HG03520 (cell line): ENCODE results near the gene RCVRN.

Source experiments
- ATAC-seq: cut with Tn5 transposase; IDR thresholded peaks from one replicate; pipeline ENCODE4 v1.9.1; 2021; ENCODE audit warnings: mild to moderate bottlenecking, moderate library complexity; ENCODE audit not compliant: unreplicated experiment

The RCVRN gene

GRCh38 chr17:9905078-9905415 is at the start of gene RCVRN:
RCVRN (minus strand) TSS chr17:9905271; CDS start chr17:9905180, 91 bp downstream.
- no peak for ATAC-seq

GRCh38 chr17:9953492-9953891 is 48.4 kb upstream of the RCVRN start:
- ATAC-seq, result no peak

DNA sequence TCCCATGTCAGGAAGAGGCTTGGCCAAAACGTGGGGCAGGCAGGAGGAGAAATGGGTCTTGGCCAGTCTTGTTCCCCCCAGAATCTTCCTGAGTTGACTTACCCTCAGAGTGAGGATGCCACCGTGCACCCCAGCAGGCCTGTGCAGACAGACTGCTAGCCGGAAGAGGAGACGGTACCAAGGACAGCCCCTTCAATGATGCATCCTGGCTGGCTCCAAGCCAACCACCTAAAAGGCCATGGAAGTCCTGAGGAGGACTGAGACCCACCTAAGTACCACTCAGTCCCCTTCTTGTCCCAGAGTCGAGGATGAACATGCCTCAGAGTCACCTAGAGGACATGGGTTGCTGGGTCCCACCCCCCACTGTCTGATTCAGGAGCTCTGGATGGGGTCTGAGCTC is 46.7 kb upstream of the RCVRN start:
- ATAC-seq, result no peak

DNA sequence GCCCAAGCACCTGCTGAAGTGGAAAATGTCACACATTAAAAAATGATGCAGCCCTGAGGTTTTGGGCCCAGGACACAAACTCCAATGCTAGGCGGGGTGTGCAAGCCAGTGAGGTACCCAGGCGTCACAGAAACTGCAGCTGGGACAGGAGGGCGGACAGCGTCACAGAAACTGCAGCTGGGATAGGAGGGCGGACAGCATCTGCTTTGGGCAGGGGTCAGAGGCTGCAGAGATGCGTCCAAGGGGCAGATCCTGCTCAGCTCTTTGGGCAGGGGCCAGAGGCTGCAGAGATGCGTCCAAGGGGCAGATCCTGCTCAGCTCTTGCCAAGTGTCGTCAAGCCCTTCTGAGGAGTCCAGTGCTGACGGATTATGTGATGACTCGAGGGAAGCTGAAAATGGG is 43.9 kb upstream of the RCVRN start:
- ATAC-seq, result no peak

DNA sequence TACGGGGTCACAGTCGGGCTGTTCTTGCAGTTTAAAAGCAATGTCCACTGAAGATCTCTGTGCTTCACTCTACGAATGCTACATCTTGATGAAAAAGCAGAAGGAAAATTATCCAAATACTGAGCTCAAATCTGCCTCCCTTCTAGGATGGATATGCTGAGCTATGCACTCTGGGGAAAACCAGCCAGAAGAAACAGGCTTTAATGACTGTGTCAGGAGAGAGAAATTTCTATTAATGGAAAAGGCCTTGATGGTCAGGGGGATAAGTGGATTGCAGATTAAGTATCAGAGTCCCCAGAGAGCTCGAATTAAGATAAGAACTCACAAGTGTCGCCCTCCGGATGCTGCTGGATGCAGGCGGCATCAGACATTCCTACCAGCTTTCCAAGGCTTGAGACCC is 39.6 kb upstream of the RCVRN start:
- ATAC-seq, result no peak

DNA sequence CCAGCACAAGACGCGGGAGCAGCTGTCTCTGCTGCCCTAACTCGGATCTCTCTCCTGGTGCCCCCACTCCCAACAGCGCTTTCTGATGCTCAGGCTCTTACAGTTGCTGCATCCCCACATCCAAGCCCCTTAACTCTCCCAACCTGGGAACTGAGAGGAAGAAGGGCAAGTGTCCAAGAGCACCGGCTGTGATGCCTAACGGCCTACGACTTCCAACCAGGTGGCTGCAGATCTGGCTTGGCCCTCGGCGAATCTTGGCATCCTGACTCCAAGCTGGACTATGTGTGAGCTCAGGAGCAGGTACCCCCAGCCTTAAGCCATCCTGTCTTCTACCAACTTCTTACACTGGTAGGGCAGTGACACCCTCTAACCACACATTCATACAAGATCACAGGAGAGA is 38.3 kb upstream of the RCVRN start:
- ATAC-seq, result no peak

DNA sequence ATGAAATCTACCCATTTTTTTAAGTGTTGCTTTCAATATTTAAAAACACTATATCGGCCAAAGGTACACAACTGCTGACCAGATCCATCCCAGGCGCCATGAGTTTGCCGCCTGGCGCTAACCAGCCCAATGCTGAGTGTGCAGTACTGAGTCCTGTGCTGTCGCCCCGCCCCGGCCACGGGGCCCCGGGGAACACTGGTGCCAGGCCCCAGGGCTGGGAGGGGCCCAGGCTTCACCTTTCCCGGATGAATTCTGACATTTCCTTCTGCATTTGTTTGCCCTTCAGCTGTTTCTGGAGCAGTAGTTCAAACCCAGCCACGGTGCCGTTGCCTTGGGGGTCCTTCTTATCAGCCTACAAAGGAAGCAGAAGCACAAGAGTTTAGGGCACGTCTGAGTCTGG is 37.8 kb upstream of the RCVRN start:
- ATAC-seq, result no peak

DNA sequence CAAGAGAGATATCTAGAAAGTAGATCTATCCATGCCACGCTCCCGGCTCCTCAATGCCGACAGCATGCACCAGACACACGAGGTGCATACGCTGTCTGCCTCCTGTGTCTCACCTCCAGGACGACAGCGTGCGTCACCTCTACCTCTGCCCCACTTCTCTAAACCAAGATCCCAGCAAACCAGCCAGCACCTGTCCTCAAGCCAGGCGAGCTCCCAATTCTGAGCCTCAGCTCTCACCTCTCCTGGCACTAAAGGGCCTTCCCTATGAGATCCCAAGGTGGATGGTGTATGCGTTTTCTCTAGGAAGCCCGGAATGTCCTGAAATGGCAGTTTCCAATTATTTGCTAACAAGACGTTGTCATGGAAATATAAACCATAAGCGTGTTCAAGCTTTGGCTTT is 36.2 kb upstream of the RCVRN start:
- no peak for ATAC-seq

DNA sequence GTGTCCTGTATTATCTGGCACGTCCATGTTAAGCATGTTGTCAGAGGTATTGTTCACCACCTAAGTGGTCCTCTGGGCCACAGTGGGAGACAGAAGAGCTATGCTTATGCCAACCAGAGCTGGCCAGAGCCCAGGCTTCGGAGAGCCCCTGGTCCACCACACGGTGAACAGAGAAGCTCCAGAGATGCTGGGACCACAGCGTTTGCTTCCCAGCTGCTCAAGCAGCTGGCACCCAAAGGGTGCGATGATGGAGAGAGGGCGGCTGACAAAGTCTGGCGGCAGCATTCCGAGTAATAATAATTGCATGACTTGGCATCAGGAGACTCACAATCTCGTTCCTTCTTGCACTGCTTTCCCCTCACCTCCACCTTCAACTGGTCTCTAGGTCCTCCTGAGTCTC is 35.8 kb upstream of the RCVRN start:
- ATAC-seq, result no peak

DNA sequence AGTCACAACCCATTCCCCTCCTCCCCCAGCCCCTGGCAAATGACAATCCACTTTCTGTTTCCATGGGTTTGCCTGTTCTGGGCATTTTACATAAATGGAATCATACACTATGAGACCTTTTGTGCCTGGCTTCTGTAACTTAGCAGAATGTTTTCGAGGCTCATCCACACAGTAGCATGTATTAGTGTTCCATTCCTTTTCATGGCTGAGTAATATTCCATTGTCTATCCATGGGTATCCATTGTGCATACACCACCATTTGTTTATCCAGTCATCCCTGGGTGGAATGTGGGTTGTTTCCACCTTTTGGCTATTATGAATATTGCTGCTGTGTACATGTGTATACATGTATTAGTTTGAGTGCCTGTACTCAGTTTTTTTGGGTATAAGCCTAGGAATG is 33.7 kb upstream of the RCVRN start:
- ATAC-seq, result no peak

DNA sequence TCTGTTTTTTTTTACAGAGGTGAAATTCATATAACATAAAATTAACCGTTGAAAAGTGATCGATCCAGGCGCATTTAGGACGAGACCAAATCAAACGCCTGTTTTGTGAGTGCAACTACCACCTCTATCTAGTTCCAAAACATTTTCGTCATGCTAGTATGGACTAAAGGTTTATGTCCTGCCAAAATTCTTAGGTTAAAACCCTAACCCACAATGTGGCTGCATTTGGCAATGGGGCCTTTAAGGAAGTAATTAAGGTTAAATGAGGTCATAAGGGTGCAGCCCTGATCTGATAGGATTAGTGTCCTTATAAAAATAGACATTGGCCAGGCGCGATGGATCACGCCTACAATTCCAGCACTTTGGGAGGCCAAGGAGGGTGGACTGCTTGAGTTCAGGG is 32.8 kb upstream of the RCVRN start:
- ATAC-seq, result no peak

DNA sequence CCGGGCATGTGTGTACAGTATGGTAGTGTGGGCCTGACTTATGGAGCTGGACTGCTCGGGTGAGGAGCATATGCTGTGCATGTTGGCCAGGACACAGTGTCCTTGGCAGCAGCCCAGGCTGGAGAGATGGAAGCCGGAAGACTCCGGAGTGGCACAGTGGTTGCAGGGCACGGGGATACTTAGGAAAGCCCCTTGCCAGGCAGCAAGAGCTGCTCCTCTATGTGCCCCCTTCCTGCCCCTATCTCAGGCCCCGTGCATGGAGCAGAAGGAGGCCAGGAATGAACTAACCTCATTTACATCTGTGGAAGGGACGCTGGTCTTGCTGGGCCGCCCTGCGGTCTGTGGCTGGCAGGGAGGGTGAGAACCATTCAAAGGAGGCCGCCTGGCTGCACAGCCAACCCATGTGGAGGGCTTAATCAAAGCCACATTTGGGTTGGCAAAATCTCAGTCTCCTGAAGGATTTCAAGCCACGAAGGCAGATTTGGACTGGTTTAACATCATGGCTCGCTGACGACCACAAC is 32.2 kb upstream of the RCVRN start:
- no peak for ATAC-seq

DNA sequence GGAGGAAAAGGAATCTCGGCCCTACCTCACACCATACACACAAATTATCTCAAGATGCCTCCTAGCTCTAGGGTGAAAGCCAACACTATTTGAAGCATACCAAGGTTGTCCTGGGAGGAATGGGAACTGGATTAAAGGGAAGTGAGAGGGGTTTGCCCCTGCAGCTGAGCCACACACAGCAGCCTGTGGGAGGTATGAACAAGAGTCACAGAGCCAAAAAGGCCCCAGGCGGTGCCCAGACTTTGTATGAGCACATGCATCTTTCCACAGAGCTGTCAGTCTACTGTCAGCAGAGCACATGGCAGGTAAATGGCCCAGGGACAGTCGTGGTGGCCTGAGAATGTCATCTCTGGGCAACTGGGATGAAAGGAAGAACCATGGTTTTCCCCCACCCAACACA is 31.0 kb upstream of the RCVRN start:
- no peak for ATAC-seq

GRCh38 chr17:9935408-9935807 is 30.3 kb upstream of the RCVRN start:
- no peak for ATAC-seq

DNA sequence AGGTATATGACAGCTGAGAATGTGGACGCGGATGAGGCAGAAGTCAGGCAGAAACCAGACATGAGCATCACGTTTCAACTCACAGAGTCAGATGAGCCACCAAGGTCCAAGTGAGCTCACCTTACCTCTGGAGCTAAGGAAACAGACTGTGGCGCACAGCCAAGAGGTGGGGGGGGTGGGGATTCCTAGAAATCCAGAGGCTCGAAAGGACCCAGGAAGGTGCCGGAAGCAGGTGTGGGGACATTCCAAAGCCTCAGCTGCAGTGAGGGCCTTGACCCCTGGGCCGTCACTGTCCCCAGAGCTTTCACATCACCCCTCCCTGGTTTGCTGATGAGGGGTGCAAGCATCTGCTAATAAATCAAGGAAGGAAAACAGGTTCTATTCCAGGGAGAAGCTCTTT is 29.3 kb upstream of the RCVRN start:
- no peak for ATAC-seq

GRCh38 chr17:9932491-9932890 is 27.4 kb upstream of the RCVRN start:
- ATAC-seq, result no peak

DNA sequence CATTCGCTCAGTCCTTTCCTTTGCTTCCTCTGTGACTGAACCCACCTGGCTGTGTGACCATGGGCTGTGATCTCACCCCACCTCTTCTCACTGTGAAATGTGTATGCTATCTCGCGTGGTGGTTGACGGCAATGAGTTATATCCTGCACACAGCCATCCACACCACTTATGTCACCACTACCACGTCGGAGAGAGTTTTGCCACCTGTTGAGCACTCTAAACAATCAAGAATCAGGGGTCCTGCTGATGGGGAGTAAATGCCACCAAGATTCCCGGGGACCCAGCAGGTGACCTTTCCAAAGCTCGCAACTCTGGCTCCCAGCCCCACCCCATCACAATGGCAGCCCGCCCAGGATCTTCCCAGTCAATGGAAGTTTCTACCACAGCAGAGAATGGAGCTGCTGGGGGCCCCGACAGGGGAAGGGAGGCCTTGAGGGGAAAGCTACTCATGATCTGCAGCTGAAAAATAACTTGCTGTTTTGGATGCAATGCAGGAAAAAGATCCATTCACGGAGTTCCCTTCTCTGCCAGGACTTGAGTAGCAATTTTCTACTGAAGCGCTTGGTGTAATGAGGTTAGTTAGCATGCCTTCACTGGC is 26.2 kb upstream of the RCVRN start:
- ATAC-seq, result no peak

GRCh38 chr17:9929871-9930270 is 24.8 kb upstream of the RCVRN start:
- no peak for ATAC-seq

GRCh38 chr17:9928601-9929333 is 23.7 kb upstream of the RCVRN start:
- ATAC-seq, result no peak

DNA sequence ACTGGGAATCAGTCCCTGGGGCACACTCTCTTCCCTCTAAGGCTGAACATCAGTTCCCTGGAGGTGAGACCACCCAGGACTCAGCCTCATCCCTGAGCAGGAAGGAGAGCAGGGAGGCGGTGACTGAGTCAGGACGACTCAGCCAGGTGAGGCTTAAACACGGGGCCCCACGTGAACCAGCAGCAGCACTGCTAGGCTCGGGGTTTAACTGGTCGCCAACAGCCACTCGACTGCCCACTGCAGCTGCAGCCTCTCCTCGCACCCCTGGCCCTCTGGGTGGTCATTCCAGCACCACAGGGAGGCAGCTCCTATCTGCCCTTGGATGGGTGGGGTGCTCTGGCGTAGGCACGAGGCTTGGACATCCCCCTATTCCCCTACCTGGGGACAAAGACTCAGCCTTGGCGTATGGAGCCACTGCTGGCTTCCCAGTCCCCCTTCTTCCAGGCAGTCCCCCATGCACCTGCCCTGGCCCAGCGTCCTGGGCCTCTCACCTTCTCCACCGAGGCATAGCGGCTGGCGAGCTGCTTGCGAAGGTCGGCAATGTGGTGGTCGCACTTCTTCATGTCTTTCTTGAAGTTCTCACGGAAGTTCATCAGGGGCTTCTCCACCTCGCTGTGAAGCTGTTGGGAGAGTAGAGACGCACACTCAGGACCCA is 21.2 kb upstream of the RCVRN start:
- ATAC-seq, result no peak

DNA sequence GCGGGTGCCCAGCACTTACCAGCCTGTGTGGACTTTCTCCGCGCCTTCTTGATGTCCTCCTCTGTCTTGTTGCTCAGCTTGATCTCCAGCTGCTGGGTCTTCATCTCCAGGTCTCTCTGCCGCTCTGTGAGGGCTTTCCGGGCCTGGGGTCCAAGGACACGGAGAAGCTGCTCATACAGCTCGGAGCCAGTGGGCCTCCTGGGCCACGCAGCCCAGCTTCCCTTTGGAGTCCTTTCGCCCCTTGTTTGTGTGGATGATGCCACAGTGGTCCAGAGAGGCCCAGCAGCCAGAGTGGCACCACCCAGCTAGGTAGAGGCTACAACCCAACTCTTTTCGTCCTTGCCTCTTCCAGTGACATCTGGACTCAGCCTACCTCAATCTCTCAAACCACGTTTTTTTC is 20.4 kb upstream of the RCVRN start:
- no peak for ATAC-seq

- ATAC-seq, result no peak
These were observed 19.7 kb upstream of the RCVRN start for GRCh38 chr17:9924735-9925191.
